ENCODE data around the gene PNLIPRP2.

The PNLIPRP2 gene

DNA sequence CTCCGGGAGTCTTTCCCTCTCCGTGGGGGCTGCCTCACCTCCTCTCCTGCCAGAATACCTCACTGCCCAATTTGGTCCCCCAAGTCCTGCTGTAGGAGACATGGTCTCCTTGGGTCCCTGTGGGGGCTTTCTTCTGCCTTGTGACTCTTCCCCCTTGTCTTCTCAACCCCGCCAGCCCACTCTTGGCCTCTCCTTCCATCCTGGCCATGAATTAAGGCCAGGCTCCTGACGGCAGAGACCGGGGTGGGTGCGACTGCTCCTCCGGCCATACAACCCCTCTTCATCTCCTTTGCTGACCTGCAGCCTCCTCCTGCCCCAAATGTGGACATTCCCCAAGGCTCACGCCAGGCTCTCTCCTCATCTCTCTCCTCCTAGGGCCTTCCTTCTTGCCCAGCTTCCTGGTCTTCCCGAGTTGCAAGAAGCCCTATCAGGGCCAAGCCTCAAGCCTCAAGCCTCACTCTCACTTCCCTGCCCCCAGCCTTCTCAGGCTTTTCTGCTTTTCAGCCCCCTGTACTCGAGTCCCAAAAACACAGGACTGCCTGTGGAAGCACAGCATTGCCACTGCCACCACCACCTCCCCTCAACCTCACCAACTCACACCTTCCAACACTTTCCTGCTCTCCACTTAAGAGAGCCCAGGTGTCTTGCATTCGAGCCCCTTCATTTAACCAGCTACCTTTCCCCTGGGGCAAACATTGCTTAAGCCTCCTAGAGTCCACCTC lies 1.3 kb downstream of the PNLIPRP2 start:
- ChIA-PET CTCF (no interaction called here), POLR2A (ENCODE audit: low non-redundant PET) (no interaction called here)
- no peak for DNase-seq (ENCODE audit: low spot score)
- TF ChIP-seq, protein P1, sequence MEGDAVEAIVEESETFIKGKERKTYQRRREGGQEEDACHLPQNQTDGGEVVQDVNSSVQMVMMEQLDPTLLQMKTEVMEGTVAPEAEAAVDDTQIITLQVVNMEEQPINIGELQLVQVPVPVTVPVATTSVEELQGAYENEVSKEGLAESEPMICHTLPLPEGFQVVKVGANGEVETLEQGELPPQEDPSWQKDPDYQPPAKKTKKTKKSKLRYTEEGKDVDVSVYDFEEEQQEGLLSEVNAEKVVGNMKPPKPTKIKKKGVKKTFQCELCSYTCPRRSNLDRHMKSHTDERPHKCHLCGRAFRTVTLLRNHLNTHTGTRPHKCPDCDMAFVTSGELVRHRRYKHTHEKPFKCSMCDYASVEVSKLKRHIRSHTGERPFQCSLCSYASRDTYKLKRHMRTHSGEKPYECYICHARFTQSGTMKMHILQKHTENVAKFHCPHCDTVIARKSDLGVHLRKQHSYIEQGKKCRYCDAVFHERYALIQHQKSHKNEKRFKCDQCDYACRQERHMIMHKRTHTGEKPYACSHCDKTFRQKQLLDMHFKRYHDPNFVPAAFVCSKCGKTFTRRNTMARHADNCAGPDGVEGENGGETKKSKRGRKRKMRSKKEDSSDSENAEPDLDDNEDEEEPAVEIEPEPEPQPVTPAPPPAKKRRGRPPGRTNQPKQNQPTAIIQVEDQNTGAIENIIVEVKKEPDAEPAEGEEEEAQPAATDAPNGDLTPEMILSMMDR (conservative IDR thresholded peaks at IDR 0.05; ENCODE audit: low read depth), result no peak
- no peak overlapping the region for H3K27ac ChIP-seq

DNA sequence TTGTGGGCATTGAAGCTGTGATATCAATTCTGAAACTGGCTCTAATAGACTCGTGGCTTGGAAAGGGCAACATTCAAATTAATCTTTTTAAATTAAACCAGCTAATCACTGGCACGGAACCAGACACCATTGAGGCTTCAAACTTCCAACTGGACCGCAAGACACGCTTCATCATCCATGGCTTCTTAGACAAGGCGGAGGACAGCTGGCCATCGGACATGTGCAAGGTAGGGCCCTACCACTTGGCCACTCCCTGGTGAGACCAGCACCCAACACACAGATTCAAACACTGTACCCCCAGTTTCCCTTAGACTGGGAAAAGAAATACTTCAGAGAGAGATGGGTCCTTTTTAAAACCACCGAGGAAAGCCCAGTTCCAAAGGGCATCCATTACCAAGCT lies 5.1 kb downstream of the PNLIPRP2 start:
- CTCF ChIA-PET, result interaction anchor here (0.6 to 2.8 kb wide), 2 partner anchors 163 to 264 kb away, joined by 3 to 32 read pairs; no protein-coding TSS in a partner anchor
- DNase-seq (ENCODE audit: low spot score), result no peak
- POLR2A ChIA-PET (ENCODE audit: low non-redundant PET), result no interaction called here
- TF ChIP-seq, protein P1 (conservative IDR thresholded peaks at IDR 0.05; ENCODE audit: low read depth), result no peak
- no peak overlapping the region for H3K27ac ChIP-seq

DNA sequence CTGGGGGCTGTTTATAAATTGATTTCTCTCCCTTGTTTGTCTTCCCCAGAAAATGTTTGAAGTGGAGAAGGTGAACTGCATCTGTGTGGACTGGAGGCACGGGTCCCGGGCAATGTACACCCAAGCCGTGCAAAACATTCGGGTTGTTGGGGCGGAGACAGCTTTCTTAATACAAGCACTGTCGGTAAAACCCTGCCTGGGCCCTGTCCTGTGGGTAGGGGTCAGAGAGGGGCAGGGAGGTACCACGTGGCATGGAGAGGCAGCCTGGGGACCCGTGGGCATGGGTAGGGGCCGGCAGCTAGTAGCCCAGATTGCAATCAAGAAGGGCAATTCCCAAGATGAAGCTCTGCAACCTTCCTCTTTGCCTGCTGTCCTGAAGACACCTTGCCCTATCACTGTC lies 6.1 kb downstream of the PNLIPRP2 start:
- no peak overlapping the region for H3K27ac ChIP-seq
- DNase-seq (ENCODE audit: low spot score), result no peak
- TF ChIP-seq, protein P1 (conservative IDR thresholded peaks at IDR 0.05; ENCODE audit: low read depth), result no peak
- ChIA-PET POLR2A (ENCODE audit: low non-redundant PET) (no interaction called here), CTCF (interaction anchor here (0.6 to 2.8 kb wide), 17 partner anchors 8 to 723 kb away, joined by 3 to 32 read pairs (median 4); no protein-coding TSS in a partner anchor)

DNA sequence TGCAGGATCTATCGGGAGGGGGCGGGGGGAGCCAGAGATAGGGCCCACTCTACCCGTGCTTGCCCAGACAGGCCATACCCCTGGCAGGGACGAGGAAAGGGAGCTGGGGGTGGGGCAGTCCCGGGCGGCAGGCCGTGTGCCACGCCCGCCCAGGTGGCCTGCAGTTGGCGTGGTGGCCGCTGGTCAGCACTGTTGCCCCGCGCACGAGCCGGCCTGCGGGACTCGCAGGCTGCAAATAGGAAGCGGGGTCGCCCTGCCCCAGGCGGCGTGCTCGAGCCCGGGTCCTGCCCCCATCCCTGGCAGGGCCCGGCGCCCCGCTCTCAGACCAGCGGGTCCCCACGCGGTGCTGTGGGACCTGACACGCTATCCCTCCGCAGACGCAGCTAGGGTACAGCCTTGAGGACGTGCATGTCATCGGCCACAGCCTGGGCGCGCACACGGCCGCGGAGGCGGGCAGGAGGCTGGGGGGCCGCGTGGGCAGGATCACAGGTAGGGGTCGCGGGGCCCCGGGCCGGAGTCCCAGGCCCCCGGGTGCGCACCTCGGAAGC lies 6.7 kb downstream of the PNLIPRP2 start:
- POLR2A ChIA-PET (ENCODE audit: low non-redundant PET), result no interaction called here
- TF ChIP-seq, protein P1 (conservative IDR thresholded peaks at IDR 0.05; ENCODE audit: low read depth), result no peak; the same call in 1 of the 2 replicates
- DNase-seq (ENCODE audit: low spot score), result peak; percentile 48
- CTCF ChIA-PET, result interaction anchor here (0.6 to 2.8 kb wide), 19 partner anchors 9 to 723 kb away, joined by 3 to 32 read pairs (median 4); partner anchors contain the start of gene HSPA12A
- no peak overlapping the region for H3K27ac ChIP-seq

DNA sequence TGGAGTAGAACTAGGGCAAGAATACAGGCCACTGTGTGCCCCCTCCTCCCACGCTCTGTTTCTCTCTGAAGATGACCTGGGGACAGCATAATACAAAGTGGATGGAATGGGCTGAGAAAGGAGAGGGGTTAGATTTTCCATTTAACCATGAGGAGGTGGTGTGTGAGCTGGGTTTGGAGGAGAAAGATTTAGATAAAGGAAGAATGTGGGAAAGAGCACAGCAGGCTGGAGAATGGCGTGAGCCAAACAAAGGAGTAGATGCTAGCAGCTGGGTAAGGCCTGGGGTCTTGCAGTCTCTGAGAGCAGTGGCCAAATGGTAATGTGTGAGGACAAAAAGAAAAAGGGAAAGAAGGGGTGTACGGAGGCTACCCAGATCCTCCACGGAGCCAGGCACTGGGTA lies 8.6 kb downstream of the PNLIPRP2 start:
- POLR2A ChIA-PET (ENCODE audit: low non-redundant PET), result no interaction called here
- CTCF ChIA-PET, result no interaction called here
- TF ChIP-seq, protein P1 (conservative IDR thresholded peaks at IDR 0.05; ENCODE audit: low read depth), result no peak
- H3K27ac ChIP-seq, result no peak overlapping the region
- no peak for DNase-seq (ENCODE audit: low spot score)

DNA sequence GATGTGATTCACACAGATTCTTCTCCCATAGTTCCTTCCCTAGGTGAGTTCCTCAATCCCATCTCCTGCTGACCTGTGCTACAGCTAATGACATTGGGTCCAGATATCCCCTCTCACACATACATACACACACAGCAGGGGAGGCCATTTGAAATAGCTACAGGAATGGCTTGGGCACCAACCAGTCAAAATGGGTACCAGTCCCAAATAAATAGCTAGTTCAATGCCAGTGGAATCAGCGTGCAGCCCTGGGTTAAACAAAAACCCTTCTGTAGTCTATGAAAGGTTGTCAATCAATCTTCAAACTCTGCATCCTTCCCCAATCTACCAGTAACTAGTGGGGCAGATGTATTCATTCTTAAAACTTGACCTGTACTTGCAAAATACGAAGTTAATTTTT lies 9.3 kb downstream of the PNLIPRP2 start:
- POLR2A ChIA-PET (ENCODE audit: low non-redundant PET), result no interaction called here
- H3K27ac ChIP-seq, result no peak overlapping the region
- CTCF ChIA-PET, result interaction anchor here (0.6 kb wide), 1 partner anchor 52 kb away, joined by 4 read pairs; no protein-coding TSS in a partner anchor
- no peak for DNase-seq (ENCODE audit: low spot score)
- TF ChIP-seq, protein P1 (conservative IDR thresholded peaks at IDR 0.05; ENCODE audit: low read depth), result no peak
